UCSD-AML1 (cell line): ENCODE data around the gene HPN.

Source experiments
- DNase-seq: peaks from one replicate; lab custom pipeline; 2025; ENCODE audit not compliant: unreplicated experiment; lab: John Stamatoyannopoulos, UW

HPN gene

DNA sequence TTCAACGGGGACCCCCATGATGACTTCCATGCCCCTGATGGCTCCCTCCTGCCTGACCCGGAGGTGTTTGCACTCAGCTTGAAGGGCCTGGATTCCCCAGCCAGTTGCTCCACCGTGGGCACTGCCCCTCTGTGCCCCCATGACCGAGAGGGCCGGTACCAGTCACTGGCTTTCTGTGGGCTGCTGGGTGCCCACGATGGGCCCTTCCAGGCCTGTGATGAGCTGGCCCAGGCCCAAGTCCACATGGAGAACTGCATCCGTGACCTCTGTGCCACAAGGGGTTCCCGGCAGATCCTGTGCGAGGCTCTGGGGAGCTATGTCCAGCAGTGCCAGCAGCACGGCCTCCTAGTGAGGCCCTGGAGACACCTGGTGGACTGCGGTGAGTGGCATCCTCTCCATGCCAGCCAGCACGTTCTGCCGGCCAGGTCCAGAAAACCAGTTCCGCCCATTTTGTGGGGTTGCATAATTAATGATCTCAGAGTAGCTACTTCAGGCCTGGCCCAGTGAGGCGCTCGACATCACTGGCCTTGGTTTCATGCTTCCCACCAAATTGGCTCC, 39.2 kb downstream of the HPN start:
- no peak for DNase-seq

DNA sequence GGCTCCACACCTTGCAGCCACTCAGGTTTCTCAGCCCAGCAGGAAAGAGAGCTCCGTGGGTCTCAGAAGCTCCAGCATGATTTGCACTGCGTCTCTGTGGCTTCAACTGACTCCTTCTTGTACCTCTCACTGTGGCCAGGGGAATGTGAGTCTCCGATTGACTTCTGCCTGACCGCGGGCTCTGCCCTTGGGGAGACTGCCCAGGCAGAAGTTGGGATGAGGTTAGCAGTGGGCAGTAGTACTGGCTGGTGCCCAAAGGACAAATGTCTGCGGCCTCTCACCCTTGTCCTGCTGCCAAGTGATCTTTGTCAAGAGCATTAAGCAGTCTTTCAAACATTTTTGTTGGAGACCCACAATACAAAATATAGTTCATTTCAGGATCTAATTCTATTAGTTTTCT, 39.7 kb downstream of the HPN start:
- no peak for DNase-seq

DNA sequence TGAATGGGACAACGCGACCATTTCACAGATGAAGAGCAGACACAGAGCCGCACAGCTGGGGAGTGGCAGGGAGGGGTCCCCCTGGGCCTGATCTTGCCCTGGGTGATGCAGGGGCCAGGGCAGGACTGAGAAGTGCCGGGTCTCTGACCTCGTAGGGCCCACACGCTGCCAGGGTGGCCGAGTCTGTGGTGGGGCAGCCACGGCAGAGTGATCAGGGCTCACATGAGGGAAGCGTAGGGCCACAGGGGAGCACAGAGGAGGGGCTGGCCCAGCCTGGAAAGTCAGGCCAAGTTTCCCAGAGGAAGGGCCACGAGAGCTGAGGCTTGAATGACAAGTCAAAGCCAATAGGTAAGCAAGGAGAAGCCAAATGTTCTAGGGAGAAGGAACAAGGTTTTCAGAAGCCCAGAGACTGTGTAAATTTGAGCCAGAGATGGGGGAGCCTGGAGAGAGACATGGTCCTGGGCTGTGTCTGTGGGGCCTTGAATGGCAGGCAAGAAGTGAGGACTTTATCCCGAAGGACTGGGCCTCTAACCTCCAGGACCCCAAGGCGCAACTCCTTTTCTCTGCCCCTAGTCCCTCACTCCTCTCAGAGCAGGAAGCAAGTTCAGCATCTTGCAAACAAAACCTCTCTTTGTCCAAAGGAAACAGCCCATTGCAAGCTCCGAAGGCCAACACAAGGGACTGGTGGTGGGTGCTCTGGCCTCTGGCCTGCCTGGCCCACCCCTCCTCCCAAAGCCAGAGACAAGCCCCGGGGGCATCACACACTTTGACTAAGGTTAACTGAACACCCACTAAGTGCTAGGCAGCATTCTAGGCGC, 42.4 kb downstream of the HPN start:
- DNase-seq: no peak

DNA sequence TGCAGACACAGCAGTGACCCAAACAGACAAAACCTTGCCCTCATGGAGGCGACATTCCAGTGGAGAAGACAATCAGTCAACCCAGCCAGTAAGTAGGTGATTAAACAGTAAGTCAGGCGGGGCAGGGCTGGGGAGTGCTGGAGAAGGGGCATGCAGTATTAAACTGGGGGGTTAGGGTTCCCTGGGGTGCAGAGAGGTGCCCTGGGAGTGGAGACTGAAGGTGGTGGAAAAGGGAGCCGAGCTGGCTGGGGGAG, 42.9 kb downstream of the HPN start:
- DNase-seq: no peak

DNA sequence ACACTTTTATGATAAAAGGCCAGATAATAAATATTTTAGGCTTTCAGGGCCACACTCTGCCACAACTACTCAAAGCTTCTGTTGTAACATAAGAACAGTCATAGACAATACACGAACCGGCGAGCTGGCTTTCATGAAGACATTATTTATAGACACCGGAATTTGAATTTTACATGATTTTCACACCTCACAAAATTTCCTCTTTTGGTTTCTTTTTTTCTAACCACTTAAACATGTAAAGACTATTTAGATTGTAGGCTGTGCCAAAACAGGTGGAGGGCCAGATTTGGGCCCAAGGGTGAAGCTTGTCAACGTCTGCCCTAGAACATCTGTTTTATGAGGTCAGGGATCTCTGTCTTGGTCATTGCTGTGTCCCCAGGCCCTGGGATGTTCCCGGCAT, 44.4 kb downstream of the HPN start:
- DNase-seq: no peak

DNA sequence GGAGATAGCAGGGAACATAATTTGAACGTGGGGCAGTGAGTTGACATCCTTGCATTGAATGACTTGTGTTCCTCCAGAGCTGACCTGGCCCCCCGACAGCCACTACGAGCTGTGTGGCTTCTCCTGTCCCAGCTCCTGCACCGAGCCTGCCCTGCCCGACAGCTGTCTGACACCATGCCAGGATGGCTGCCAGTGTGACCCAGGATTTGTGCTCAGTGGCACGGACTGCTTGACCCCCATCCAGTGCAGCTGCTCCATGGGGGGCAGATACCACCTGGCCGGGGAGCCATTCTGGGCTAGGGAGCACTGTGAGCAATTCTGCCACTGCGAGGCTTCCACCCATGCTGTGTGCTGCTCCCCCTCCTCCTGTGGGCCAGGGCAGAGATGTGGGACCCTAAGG, 44.9 kb downstream of the HPN start:
- no peak for DNase-seq

DNA sequence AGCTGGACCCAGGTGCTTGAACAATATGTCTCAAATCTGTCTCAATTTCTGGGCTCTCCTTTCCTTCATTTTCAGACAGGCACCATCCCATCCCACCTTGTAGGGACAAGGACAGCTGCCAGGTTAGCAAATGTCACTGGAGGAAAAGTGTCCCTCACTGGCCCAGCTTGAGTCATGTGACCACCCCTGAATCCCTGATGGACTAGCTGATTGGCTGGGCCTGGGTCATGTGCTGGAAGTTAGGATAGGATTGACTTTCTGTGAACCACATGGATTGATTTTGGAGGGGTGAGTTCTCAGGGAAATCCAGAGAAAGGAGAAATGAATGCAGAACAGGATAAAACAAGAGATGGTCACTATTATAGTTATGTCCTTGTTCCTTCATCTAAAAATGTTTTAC, 45.9 kb downstream of the HPN start:
- no peak for DNase-seq

DNA sequence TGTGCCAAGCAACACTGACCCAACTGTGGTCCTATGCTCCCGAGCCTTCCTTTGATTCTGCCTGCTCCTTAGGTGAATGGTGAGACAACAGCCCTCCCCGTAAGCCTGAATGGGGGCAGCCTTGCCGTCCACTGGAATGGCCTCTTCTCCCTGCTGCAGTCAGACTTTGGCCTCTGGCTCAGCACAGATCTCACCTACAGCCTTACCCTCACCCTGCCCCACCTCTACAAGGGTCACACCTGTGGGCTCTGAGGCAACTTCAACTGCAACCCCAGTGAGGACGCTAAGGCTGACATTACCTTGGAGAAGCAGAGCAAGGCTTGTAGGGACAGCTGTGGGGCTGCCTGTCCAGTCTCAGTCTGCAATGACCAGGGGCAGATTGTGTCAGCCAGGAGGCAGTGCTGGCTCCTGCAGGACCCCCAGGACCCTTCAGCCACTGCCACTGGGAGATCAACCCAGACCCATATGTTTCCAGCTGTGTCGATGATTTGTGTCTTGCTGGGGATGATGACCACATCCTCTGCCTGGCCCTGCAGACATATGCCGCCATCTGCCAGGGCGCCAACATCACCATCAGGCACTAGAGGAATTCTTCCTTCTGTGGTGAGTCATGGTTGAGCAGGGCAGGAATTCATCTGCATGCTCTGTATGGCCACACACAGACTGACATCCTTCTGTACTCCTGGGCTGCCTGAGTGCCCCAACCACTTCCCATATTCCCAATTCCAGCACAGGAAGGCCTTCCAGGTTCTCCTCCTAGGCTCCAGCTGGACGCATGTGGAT, 46.8 kb downstream of the HPN start:
- DNase-seq: no peak

DNA sequence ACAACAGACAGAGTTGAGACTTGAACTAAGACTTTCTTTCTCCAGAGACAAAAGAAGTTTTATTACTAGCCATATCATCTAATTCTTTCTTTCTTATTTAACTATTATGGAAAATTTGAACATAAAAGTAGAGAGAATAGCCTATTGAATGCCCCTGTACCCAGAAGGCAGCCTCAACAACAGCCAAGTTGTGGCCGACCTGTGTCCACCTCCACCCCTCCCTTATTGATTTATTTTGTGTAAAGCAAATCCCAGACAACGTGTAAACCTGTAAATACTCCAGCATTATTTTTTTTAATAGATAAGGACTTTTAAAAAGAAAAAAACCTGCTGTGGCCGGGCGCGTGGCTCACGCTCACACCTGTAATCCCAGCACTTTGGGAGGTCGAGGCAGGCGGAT, 48.0 kb downstream of the HPN start:
- DNase-seq: no peak

DNA sequence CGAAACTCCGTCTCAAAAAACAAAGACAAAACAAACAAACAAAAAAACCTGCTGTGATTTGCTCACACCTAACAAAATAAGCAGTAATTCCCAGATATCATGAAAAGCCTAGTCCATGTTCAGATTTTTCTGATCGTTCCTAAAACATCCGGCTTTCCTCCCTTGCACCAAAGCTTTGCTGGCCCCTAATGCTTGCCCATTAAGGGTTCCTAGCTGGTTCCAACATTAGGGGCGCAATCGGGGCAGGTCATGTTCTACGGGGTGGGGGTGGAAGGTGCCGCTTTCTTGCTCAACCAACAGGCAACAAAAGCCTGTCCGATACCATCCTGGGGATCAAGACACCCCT, 48.6 kb downstream of the HPN start:
- no peak for DNase-seq

DNA sequence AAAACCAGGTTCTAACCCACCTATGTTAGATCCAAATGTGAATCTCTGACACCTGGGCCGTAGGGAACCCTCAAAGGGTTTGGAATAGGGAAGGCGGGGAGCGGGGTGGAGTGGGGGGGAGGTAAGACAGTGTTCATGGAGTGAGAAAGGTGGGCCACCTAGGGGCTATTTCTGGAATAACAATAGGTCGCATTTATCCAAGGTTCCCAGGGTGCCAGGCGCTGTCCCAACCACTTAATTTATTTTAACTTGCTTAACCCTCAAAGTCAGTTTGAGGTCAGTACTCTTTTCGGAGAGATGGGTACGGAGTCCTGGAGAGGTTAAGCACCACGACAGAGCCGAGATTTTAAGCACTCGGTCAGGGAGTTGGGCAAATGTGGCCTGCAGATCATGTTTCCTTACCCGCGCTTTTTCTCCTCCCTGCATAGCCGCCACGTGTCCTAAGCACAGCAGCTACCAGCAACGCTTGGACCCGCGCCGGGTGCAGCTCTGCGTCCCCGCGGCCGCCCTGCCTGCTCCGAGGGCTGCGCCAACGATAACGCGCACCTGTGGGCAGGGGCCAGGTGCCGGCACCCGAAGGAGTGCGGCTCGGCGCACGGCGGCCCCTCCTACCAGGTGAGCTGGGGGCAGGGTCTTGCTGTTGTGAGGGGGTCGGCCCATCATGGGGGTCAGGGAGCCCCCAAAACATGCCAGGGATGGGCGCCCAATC, 49.1 kb downstream of the HPN start:
- peak; percentile 21 for DNase-seq

DNA sequence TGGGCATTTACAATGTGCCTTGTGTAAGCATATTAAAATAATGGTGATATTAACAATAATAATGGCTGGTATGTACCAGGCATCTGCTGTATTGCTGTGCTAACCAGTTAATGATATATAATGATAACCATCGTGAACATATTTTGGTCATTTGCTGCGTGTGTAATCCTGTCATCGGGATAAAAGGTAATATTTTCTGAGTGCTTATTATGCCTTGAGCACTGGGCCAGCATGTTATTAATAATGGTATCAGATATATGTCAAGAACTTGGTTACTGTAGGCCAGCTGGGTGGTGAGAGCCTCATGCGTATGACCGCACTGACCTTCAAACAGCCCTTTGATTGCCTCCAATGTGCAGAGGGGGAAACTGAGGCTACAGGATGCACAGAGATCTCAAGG, 51.9 kb downstream of the HPN start:
- no peak for DNase-seq

DNA sequence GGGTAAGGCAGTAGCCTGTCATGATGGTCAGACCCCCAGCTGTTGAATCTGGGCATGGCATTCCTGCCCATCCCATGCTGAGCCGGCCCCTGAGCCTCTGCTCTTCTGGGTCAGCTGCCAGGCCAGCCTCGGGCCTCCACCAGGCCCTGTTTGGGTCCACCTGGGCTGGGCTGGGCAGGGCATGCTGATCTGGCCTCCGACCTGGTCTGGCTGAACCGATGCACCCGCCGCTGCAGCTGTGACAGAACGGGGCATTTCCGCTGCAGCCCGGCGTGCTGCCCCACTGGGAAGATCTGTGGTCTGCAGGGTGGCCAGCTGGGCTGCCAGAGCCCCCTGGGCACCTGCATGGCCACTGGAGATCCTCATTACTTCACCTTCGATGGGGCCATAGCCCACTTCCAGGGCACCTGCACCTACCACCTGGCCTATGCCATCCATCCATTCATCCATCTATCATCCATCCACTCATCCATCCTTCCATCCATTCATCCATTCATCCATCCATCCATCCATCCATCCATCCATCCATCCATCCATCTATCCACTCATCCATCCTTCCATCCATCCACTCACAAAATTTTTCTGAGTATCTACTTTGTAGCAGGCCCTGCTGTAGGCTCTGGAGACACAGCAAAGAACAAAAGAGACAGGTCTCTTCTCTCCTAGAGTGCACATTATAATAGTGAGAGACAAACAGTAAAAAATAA, 52.6 kb downstream of the HPN start:
- no peak for DNase-seq

DNA sequence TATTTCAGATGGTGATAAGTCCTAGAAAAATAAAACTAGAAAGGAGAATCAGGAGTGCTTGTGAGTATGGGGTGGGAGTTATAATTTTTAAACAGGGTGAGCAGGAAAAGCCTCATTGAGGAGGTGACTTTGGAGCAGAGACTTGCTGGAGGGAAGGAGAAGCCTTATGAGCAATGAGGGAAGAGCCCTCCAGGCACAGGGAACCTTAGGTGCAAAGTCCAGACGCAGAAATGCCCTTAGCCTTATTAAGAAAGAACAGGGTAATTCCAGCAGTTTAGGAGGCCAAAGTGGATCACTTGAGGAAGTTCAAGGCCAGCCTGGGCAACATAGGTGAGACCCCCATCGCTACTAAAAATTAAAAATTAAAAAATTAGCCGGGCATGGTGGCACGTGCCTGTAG, 53.1 kb downstream of the HPN start:
- no peak for DNase-seq

DNA sequence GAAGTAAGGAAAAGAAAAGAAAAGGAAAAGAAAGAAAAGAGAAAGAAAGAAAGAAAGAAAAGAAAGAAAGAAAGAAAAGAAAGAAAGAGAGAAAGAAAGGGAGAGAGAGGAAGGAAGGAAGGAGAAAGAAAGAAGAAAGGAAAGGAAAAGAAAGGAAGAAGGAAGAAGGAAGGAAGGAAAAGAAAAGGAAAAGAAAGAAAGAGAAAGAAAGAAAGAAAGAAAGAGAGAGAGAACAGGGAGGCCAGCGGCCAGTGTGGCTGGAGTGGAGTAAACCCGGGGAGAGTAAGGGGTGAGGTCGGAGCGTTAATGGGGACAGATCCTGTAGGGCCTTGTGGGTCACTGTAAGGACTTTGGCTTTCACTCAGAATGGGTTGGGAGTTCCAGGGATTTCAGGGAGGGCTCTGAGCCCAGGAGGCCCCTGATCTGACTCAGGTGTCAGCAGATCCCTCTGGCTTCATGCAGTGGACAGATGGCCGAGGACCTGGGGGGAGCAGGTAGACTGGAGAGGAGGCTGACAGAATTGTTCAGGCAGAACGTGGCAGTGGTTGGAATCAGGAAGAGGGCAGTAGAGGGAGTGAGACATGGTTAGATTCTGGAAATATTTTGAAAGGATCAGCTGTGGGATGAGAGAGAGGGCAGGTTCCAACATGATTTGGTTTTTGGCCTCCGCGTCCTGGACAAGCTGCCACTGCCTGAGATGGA, 54.3 kb downstream of the HPN start:
- no peak for DNase-seq

DNA sequence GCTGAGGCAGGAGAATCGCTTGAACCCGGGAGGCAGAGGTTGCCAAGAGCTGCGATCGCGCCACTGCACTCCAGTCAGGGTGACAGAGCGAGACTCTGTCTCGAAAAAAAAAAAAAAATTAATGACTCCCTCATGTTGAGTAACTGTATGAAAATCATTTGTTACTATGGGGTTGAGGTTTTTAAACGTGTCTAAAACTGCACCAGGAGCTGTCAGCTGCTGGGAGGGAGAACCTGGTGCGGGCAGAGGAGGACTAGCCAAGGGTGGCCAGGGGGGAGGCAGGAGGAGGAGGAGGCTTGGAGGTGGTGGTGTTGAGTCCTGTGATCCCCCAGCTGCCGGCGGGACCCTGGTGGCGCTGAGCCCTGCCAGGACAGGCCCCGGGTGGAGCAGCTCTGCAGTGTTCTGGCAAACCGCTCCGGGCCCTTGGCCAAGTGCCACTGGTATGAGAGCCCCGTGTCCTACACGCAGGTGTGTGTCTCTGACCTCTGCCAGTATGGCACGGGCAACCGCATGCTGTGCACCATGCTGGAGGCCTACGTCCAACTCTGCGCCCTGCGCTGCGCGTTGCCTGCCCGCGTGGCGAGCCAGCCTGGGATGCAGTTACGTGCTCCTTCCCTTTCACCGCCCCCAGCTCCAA, 57.0 kb downstream of the HPN start:
- no peak for DNase-seq

DNA sequence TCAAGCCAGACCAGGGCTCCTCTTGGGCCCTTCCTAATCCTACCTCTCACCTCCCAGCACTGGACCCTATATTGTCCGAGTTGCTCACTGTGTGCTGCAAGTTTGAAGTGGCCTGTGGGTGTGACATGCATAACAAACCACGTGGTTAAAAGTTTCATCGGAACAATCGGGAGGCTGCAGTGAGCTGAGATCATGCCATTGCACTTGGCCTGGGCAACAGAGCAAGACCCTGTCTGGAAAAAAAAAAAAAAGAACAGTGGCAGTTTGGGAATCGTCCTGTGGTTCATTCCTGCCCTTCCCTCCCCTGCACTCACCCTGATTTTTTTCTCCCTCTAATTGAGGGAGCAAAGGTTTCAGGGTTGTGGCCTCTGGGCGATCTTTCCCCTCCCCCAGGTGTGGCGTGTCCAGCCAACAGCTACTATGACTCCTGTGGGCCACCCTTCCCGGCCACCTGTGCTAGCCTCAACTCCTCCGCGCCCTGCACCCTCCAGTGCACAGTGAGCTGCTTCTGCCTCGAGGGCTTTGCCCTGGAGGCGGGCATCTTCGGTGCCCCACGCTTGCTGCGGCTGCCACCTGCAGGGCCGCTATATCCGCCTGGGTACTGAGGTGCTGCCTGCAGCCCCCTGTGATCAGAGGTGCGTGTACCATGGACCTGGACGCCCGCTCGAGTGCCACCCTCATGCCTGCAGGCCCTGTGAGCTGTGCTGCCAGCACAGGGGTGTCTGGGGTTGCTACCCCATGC, 57.8 kb downstream of the HPN start:
- no peak for DNase-seq

DNA sequence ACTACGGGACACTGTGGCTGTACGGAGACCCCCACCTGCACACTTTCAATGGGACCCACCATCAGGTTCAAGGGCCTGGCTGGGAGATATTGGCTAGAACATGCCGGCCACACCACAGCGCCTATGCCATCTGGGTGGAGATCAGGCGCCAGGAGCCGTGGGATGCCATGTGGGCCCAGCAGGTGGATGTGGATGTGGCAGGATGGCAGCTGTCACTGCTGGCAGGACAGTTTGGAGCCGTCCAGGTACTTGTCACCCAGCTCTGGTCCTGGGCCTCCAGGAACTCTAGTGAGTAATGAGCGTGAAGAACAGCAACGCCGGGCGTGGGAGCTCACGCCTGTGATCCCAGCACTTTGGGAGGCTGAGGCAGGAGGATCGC, 58.4 kb downstream of the HPN start:
- no peak for DNase-seq

DNA sequence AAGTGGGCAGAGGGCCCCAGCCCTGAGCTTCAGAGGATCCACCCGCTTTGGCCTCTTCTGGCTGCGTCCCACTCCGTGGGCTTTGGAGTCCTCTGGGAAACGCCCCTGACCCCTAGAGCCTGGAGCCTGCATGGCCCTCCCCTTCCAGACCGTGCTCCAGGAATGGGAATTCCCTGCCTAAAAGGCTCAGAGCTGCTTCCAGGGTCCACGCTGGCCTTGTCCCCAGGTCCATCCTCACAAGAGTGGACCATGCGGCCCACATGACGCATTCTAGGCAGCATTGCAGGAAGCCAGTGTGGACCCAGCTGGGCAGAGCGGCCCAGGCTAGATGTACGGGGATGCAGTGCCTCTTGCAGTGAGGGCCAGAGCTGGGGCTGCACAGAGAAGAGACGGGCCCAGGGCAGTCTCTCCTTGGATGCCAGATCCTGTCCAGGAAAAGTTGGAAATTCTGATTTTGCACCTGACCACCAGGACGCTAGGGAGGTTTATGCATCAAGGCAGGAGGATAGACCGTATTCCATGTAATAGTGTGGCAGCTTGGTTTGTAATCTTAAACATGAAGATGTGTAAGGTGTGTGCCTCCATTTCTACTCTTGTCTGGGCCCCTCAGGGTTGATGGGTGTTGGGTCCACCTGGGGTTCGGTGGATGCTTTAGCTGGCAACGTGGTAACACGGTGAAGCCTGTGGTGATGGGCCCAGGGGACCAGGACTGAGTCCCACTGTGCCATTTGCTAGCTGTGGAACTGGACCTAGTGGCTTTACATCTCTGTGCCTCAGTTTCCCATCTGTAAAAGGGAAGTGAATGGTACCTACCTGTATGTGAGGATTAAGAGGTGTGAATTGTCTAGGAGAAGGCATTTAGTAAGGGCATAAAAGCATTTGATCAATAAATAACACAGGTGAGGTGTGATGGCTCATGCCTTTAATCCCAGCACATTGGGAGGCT, 59.3 kb downstream of the HPN start:
- no peak for DNase-seq
